ENCODE data around the gene SQSTM1. TPM values are rescaled to one million over a fixed set of nuclear protein-coding genes. Genes with fewer than 3 reads are reported as not detected.

SQSTM1 gene
- total and polyA plus RNA-seq, 9 of the 15 experiments (the other 6 are each of a cell fraction or from before 2014, with no cell fraction given): 5.6 to 148 (median 64.0) TPM

DNA sequence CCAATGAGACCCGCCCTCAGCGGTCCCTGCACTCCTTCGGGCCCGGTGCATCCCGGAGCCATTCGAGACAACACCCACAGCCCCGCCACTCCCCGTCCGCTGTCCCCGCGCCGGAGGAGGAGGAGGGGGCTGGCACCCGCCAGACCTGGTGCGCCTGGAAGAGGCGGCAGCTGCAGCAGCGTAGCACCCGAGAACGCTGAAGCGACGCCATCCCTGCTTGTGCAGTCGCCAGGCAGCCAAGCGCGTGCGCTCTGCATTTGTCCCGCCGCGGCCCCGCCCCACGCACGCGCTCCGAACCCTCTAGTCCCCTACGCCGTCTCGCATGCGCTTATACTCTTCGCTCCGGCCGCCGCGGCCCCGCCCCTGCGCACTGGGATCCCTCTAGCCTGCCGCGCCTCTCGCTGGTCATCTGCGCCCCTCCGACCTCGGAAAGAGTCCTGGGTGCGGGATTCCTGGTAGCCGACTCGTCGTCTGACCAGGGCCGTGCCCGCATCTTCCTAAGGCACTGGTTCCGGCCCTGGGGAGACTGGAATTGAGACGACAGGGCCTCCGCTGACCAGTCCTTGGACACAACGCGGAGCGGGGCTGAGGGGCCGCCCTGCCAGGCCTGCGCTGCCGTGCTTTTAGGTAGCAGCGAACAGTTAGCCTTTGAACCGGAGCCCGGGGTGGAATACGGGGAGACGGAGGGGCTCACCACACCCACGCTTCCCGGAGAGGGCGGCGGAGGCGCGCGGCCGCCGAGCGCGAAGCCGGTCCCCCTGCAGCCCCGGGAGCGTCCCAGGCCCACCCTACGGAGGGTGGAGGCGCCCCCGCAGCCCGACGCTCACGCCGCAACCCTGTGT, 38.1 kb downstream of the SQSTM1 start, which contains the start of gene MRNIP (continued):
- TF ChIP-seq, protein P1, sequence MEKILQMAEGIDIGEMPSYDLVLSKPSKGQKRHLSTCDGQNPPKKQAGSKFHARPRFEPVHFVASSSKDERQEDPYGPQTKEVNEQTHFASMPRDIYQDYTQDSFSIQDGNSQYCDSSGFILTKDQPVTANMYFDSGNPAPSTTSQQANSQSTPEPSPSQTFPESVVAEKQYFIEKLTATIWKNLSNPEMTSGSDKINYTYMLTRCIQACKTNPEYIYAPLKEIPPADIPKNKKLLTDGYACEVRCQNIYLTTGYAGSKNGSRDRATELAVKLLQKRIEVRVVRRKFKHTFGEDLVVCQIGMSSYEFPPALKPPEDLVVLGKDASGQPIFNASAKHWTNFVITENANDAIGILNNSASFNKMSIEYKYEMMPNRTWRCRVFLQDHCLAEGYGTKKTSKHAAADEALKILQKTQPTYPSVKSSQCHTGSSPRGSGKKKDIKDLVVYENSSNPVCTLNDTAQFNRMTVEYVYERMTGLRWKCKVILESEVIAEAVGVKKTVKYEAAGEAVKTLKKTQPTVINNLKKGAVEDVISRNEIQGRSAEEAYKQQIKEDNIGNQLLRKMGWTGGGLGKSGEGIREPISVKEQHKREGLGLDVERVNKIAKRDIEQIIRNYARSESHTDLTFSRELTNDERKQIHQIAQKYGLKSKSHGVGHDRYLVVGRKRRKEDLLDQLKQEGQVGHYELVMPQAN (IDR thresholded peaks at IDR 0.05; ENCODE audit: borderline replicate concordance): peak; percentile 89; the same call in 1 of the 2 replicates
- TF ChIP-seq MEIS2 (IDR thresholded peaks at IDR 0.05; ENCODE audit: partially characterized antibody) (peak; percentile 93), ZNF143 (CRISPR knock-in tag; IDR thresholded peaks at IDR 0.05) (0 out of 2 replicates have a peak, but pooled peaks have one; percentile 39), LCOR (CRISPR knock-in tag; IDR thresholded peaks at IDR 0.05) (no peak; the same call in 1 of the 2 replicates), KLF1 (tag; IDR thresholded peaks at IDR 0.05) (peak; percentile 71; the same call in 1 of the 2 replicates), EGR1 (conservative IDR thresholded peaks at IDR 0.05) (peak; percentile 88), NFE2L1 (tag; IDR thresholded peaks at IDR 0.05; ENCODE audit: borderline replicate concordance, low read depth) (no peak), TCFL5 (CRISPR knock-in tag; conservative IDR thresholded peaks at IDR 0.05) (no peak), RBFOX2 (IDR thresholded peaks at IDR 0.05; ENCODE audit: low read depth, low read length) (peak; percentile 88), HEY1 (CRISPR knock-in tag; IDR thresholded peaks at IDR 0.05; ENCODE audit: borderline replicate concordance) (no peak), HCFC1 (IDR thresholded peaks at IDR 0.05; ENCODE audit: low read depth, low read length) (peak; percentile 20; the same call in 1 of the 2 replicates), ESRRB (CRISPR knock-in tag; IDR thresholded peaks at IDR 0.05; ENCODE audit: borderline replicate concordance) (no peak)
- TF ChIP-seq, protein P2, sequence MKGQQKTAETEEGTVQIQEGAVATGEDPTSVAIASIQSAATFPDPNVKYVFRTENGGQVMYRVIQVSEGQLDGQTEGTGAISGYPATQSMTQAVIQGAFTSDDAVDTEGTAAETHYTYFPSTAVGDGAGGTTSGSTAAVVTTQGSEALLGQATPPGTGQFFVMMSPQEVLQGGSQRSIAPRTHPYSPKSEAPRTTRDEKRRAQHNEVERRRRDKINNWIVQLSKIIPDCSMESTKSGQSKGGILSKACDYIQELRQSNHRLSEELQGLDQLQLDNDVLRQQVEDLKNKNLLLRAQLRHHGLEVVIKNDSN (CRISPR knock-in tag; IDR thresholded peaks at IDR 0.05): peak; percentile 15; the same call in 1 of the 2 replicates
- TF ChIP-seq, protein P3, sequence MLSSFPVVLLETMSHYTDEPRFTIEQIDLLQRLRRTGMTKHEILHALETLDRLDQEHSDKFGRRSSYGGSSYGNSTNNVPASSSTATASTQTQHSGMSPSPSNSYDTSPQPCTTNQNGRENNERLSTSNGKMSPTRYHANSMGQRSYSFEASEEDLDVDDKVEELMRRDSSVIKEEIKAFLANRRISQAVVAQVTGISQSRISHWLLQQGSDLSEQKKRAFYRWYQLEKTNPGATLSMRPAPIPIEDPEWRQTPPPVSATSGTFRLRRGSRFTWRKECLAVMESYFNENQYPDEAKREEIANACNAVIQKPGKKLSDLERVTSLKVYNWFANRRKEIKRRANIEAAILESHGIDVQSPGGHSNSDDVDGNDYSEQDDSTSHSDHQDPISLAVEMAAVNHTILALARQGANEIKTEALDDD (IDR thresholded peaks at IDR 0.05): no peak; the same call in 1 of the 2 replicates
- TF ChIP-seq, protein P4, sequence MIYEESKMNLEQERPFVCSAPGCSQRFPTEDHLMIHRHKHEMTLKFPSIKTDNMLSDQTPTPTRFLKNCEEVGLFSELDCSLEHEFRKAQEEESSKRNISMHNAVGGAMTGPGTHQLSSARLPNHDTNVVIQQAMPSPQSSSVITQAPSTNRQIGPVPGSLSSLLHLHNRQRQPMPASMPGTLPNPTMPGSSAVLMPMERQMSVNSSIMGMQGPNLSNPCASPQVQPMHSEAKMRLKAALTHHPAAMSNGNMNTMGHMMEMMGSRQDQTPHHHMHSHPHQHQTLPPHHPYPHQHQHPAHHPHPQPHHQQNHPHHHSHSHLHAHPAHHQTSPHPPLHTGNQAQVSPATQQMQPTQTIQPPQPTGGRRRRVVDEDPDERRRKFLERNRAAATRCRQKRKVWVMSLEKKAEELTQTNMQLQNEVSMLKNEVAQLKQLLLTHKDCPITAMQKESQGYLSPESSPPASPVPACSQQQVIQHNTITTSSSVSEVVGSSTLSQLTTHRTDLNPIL (CRISPR knock-in tag; IDR thresholded peaks at IDR 0.05): no peak
- TF ChIP-seq, protein P5, sequence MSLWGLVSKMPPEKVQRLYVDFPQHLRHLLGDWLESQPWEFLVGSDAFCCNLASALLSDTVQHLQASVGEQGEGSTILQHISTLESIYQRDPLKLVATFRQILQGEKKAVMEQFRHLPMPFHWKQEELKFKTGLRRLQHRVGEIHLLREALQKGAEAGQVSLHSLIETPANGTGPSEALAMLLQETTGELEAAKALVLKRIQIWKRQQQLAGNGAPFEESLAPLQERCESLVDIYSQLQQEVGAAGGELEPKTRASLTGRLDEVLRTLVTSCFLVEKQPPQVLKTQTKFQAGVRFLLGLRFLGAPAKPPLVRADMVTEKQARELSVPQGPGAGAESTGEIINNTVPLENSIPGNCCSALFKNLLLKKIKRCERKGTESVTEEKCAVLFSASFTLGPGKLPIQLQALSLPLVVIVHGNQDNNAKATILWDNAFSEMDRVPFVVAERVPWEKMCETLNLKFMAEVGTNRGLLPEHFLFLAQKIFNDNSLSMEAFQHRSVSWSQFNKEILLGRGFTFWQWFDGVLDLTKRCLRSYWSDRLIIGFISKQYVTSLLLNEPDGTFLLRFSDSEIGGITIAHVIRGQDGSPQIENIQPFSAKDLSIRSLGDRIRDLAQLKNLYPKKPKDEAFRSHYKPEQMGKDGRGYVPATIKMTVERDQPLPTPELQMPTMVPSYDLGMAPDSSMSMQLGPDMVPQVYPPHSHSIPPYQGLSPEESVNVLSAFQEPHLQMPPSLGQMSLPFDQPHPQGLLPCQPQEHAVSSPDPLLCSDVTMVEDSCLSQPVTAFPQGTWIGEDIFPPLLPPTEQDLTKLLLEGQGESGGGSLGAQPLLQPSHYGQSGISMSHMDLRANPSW (CRISPR knock-in tag; IDR thresholded peaks at IDR 0.05): no peak
- TF ChIP-seq, protein P6, sequence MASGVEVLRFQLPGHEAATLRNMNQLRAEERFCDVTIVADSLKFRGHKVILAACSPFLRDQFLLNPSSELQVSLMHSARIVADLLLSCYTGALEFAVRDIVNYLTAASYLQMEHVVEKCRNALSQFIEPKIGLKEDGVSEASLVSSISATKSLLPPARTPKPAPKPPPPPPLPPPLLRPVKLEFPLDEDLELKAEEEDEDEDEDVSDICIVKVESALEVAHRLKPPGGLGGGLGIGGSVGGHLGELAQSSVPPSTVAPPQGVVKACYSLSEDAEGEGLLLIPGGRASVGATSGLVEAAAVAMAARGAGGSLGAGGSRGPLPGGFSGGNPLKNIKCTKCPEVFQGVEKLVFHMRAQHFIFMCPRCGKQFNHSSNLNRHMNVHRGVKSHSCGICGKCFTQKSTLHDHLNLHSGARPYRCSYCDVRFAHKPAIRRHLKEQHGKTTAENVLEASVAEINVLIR (CRISPR knock-in tag; IDR thresholded peaks at IDR 0.05): no peak

Data from K562 (cell line).